Endothelial cell of umbilical vein (primary cell): ENCODE measurements around the gene ESF1. TPM values are rescaled to one million over a fixed set of nuclear protein-coding genes. Genes with fewer than 3 reads are reported as not detected.

ENCODE experiments used
- BruUV-seq: library from RNA; stranded (reverse); fragments of 400-500 nt; replicated peaks from 2 replicates; lab custom pipeline; 2021; lab: Mats Ljungman, UMichigan
- CTCF ChIA-PET: fragments of 300-600, 350-600 bp; sonication (Branson Sonifier 250); formaldehyde crosslinking; loops from one replicate; lab custom pipeline; 2021; ENCODE audit warnings: antibody characterized with exemption, inconsistent platforms; lab: Charles Lee
- POLR2A ChIA-PET: fragments of 300-600, 350-600 bp; sonication (Branson Sonifier 250); formaldehyde crosslinking; loops from one replicate; lab custom pipeline; 2021; ENCODE audit warnings: antibody characterized with exemption, inconsistent platforms; lab: Charles Lee
- DNase-seq: peaks from one replicate; pipeline ENCODE4 v3.0.0-alpha.2; 2011; ENCODE audit warnings: low read depth, low spot score
- FAIRE-seq: peaks from 2 replicates; lab custom pipeline; 2011; peaks lifted over from hg19 to GRCh38; lab: Jason Lieb, UNC
- H2AFZ ChIP-seq: 2 replicates; pipeline ENCODE4 v1.6.0; 2012; ENCODE audit warnings: low read depth, low read length, control low read depth, inconsistent platforms
- H3K27ac ChIP-seq: 2 replicates; pipeline ENCODE4 v1.5.1; 2011; ENCODE audit warnings: low read depth, mild to moderate bottlenecking, control low read depth, low read length, moderate library complexity; ENCODE audit not compliant: insufficient read depth
- H3K27me3 ChIP-seq, 2 experiments: 2 replicates each; pipeline versions ENCODE4 v1.6.0 to v1.6.1; 2011; ENCODE audit warnings: low read length in 2 of 2, mixed read lengths in 1 of 2; ENCODE audit not compliant: control insufficient read depth in 2 of 2, insufficient read depth in 2 of 2
- H3K36me3 ChIP-seq, 2 experiments: 2 replicates in 1 of 2; 3 replicates in 1 of 2; pipeline ENCODE4 v1.5.1; 2011; ENCODE audit warnings: low read length in 2 of 2, mild to moderate bottlenecking in 1 of 2, moderate library complexity in 1 of 2; ENCODE audit not compliant: control insufficient read depth in 2 of 2, insufficient read depth in 2 of 2; ENCODE audit errors: extremely low read depth in 1 of 2
- H3K4me1 ChIP-seq: 3 replicates; pipeline ENCODE4 v1.5.1; 2011; ENCODE audit warnings: mild to moderate bottlenecking, low read length; ENCODE audit not compliant: control insufficient read depth, insufficient read depth; ENCODE audit errors: extremely low read depth
- H3K4me2 ChIP-seq: 2 replicates; pipeline ENCODE4 v1.6.1; 2011; ENCODE audit warnings: low read length, control low read depth, mixed read lengths; ENCODE audit not compliant: insufficient read depth
- H3K4me3 ChIP-seq, 3 experiments: fragments of 200-600 bp in 1 of 3; sonication (generic), shearing (Covaris generic) in 1 of 3; replicated peaks in 1 of 3; 2 replicates each; pipeline ENCODE4 v1.5.1; 2011 to 2016; ENCODE audit warnings: control low read depth in 3 of 3, low read length in 3 of 3, mild to moderate bottlenecking in 2 of 3, inconsistent platforms in 1 of 3, low read depth in 1 of 3, moderate library complexity in 1 of 3; ENCODE audit not compliant: insufficient read depth in 1 of 3
- H3K79me2 ChIP-seq: 2 replicates; pipeline ENCODE4 v1.6.0; 2012; ENCODE audit warnings: low read length, inconsistent platforms; ENCODE audit not compliant: control insufficient read depth, insufficient read depth
- H3K9ac ChIP-seq: replicated peaks from 2 replicates; pipeline ENCODE3; 2011; ENCODE audit warnings: low read length, control low read depth; ENCODE audit not compliant: insufficient read depth; ENCODE audit errors: extremely low read depth
- H3K9me1 ChIP-seq: replicated peaks from 3 replicates; pipeline ENCODE4 v1.6.0; 2011; ENCODE audit warnings: mild to moderate bottlenecking, low read length; ENCODE audit not compliant: control insufficient read depth, insufficient read depth; ENCODE audit errors: extremely low read depth
- H3K9me3 ChIP-seq: replicated peaks from 2 replicates; pipeline ENCODE4 v1.5.1; 2012; ENCODE audit warnings: low read length, inconsistent platforms; ENCODE audit not compliant: control insufficient read depth, insufficient read depth
- H4K20me1 ChIP-seq: replicated peaks from 2 replicates; pipeline ENCODE3; 2011; ENCODE audit warnings: mild to moderate bottlenecking, low read length; ENCODE audit not compliant: control insufficient read depth, insufficient read depth; ENCODE audit errors: extremely low read depth
- EZH2 ChIP-seq: IDR thresholded peaks from 2 replicates; pipeline ENCODE4 v1.6.1; 2012; ENCODE audit warnings: borderline replicate concordance, low read depth, mild to moderate bottlenecking, moderate library complexity, low read length, inconsistent platforms; ENCODE audit not compliant: severe bottlenecking
- FOS ChIP-seq: IDR thresholded peaks from 2 replicates; pipeline ENCODE4 v1.6.1; 2011; ENCODE audit warnings: mild to moderate bottlenecking, low read length, moderate library complexity, borderline replicate concordance; ENCODE audit not compliant: insufficient read depth
- GATA2 ChIP-seq: IDR thresholded peaks from 2 replicates; pipeline ENCODE4 v1.7.0; 2011; ENCODE audit warnings: low read depth, mild to moderate bottlenecking, moderate library complexity, mixed read lengths, low read length; ENCODE audit not compliant: insufficient read length, insufficient read depth
- JUN ChIP-seq: IDR thresholded peaks from 2 replicates; pipeline ENCODE4 v1.6.1; 2011; ENCODE audit warnings: borderline replicate concordance, low read depth; ENCODE audit not compliant: insufficient read length, insufficient read depth
- MAX ChIP-seq: IDR thresholded peaks from 2 replicates; pipeline ENCODE4 v1.6.1; 2011; ENCODE audit not compliant: insufficient read depth, insufficient read length
- MYC ChIP-seq: IDR thresholded peaks from one replicate; pipeline ENCODE4 v1.6.1; 2011; ENCODE audit warnings: mild to moderate bottlenecking, low read depth, low read length
- POLR2A ChIP-seq: IDR thresholded peaks from 2 replicates; pipeline ENCODE4 v1.6.1; 2012; ENCODE audit warnings: low read depth, mild to moderate bottlenecking, control low read depth, low read length
- POLR2AphosphoS5 ChIP-seq: IDR thresholded peaks from 2 replicates; pipeline ENCODE4 v1.6.1; 2012; ENCODE audit warnings: low read depth, mild to moderate bottlenecking, control low read depth, low read length, moderate library complexity; ENCODE audit not compliant: insufficient read depth
- dilution Hi-C: fragments of 300-500 bp; cut with MboI; formaldehyde crosslinking; loops from one replicate; pipeline ENCODE4 v1.15.0; 2019; ENCODE audit warnings: low sequenced_read_pairs; ENCODE audit not compliant: extremely low pct_ligation_motif_present
- intact Hi-C: fragments of 100-400 bp; cut with micrococcal nuclease; formaldehyde crosslinking; loops from one replicate; pipeline ENCODE4 v1.10.0; 2022
- polyA plus RNA-seq, 4 experiments: library from polyadenylated mRNA; depleted of rRNA in 3 of 4; stranded (reverse) in 3 of 4; unstranded in 1 of 4; fragments of >200 nt; gene quantifications; 2 replicates each; pipeline versions ENCODE4 v1.2.1 to v1.2.3, GENCODE V29; 2011 to 2012; ENCODE audit warnings: missing spikeins in 1 of 4
- total RNA-seq: library from RNA; stranded (reverse); gene quantifications from 2 replicates; pipeline ENCODE4 v1.2.3, GENCODE V29; 2021
- TF ChIP-seq, protein P1 (sequence below), 2 donors: IDR thresholded peaks; 1 replicate in 1 of 2; 2 replicates in 1 of 2; pipeline ENCODE4 v1.5.1; 2011; ENCODE audit warnings: low read length in 2 of 2, mild to moderate bottlenecking in 2 of 2, moderate library complexity in 2 of 2, control low read depth in 1 of 2, inconsistent platforms in 1 of 2, low read depth in 1 of 2; ENCODE audit not compliant: insufficient read depth in 1 of 2; ENCODE audit errors: extremely low read depth in 1 of 2

ESF1 gene
- total and polyA plus RNA-seq, 2 donors (not counting 3 experiments of a cell fraction or from before 2014, with no cell fraction given): 0.72 to 15.5 TPM

GRCh38 chr20:13756551-13756950, 28.2 kb downstream of the ESF1 start:
- Histone ChIP-seq H3K9me1 (no peaks in the 10 kb centered on the region), H2AFZ (no peak overlapping the region), H3K9me3 (no peaks in the 10 kb centered on the region), H3K4me3 (no peak overlapping the region), H3K27ac (no peak overlapping the region), H3K36me3 (peaks cover 2 to 6% of the 10 kb centered on the region in 2 experiments), H3K27me3 (no peaks in the 10 kb centered on the region), H4K20me1 (no peaks in the 10 kb centered on the region), H3K79me2 (no peaks in the 10 kb centered on the region), H3K4me1 (no peaks in the 10 kb centered on the region), H3K9ac (no peak overlapping the region), H3K4me2 (no peak overlapping the region)
- no peak for TF ChIP-seq MYC
- TF ChIP-seq, protein P1, sequence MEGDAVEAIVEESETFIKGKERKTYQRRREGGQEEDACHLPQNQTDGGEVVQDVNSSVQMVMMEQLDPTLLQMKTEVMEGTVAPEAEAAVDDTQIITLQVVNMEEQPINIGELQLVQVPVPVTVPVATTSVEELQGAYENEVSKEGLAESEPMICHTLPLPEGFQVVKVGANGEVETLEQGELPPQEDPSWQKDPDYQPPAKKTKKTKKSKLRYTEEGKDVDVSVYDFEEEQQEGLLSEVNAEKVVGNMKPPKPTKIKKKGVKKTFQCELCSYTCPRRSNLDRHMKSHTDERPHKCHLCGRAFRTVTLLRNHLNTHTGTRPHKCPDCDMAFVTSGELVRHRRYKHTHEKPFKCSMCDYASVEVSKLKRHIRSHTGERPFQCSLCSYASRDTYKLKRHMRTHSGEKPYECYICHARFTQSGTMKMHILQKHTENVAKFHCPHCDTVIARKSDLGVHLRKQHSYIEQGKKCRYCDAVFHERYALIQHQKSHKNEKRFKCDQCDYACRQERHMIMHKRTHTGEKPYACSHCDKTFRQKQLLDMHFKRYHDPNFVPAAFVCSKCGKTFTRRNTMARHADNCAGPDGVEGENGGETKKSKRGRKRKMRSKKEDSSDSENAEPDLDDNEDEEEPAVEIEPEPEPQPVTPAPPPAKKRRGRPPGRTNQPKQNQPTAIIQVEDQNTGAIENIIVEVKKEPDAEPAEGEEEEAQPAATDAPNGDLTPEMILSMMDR (IDR thresholded peaks at IDR 0.05; ENCODE audit: extremely low read depth in 1 of 2, insufficient read depth in 1 of 2, low read depth in 1 of 2, low read length in 2 of 2): no peak
- TF ChIP-seq POLR2AphosphoS5: no peak
- no peak for TF ChIP-seq POLR2A
- no peak for TF ChIP-seq MAX
- TF ChIP-seq GATA2: no peak
- TF ChIP-seq EZH2: no peak
- no peak for TF ChIP-seq FOS
- no peak for TF ChIP-seq JUN
- dilution Hi-C loops: no loop called here
- FAIRE-seq: no peak
- ChIA-PET CTCF (interaction anchor here (0.9 to 1.2 kb wide), 2 partner anchors 16 to 31 kb away, joined by 4 read pairs; no protein-coding TSS in a partner anchor), POLR2A (no interaction called here)
- intact Hi-C loops: no loop called here
- BruUV-seq: no TSS peak
- no peak for DNase-seq
